Central memory CD4-positive, alpha-beta T cell (primary cell): ENCODE data around the gene TEAD1.
A peak's percentile ranks its signal among the peaks of the same experiment; 100 is the strongest.

Experiments used
- DNase-seq: peaks from one replicate; pipeline ENCODE4 v3.0.0; 2022

Gene TEAD1

DNA sequence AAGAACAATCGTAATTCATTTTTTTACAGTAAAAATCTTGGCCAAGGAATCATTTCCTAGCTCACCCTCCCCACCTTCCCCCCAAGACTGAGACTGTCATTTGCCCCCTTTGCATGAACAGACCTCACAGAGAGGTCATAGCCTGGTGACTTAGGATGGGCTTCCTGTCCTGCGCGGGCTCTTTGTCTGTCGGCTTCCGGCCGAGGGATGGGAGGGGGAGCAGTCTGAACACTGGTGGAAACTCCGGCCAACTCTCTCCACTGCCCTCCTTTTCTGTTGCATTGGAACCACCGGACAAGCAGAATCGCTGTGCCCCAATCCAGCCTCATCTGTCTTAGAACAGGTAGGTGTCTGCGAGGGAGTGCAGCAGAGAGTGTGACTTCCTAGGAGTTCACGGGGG lies 41.7 kb downstream of the TEAD1 start:
- DNase-seq, result no peak

DNA sequence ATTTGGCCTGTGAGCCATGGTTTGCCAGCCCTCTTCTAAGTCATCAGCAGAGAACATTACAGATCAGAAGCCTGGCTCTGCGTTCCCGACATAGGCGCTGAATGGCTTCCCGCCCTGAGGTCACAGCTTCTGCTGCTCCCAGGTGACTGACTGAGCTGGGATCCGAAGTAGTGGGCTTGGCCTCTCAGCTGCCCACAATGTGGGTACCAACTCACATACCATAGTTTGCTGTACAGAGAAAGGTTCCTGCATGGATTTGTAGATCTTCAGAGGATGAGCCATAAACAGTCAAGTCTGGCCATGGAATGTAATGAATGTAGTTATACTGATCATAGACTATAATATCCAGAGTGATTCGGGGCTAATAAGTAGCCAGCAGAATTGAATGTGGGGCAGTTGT lies 42.6 kb downstream of the TEAD1 start:
- no peak for DNase-seq

DNA sequence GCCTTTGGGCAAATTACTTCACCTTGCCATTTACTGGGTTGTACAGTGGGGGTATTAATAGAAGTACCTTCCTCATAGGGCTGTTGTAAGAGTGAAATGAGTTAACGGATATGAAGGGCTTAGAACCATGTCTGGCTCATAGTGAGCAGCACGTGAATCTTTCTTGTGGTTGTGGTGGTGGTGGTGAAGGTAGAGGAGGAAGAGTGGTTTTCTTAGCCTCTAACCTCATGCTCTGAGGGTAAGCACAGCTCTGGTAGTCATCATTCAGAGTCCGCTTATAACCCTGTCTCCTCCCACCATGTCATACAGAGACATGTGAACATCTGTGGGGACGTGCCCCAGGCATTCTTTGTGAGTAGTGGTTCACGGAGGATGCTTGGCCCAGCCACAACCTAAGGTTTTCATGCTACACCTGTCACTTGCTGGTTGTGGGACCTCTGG lies 43.6 kb downstream of the TEAD1 start:
- peak; percentile 78 for DNase-seq

DNA sequence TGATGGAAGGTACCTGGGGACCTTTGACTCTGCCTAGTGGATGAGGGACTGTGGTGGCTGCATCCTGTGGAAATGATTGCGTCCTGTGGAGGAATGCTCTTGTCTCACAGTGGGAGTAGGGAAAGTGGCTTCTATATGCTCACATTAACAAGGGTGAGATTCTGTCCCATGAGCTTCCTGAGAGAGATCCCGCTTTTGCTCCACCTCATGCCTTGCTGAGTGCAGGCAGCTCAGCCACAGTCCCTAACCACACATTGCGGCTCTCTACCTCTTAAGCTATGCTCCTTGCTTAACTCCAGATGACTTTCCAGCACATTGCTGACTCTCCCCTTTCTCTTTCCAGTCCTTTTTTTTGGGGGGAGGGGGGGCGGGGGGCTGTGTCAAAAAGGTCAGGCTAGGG lies 45.0 kb downstream of the TEAD1 start:
- no peak for DNase-seq

DNA sequence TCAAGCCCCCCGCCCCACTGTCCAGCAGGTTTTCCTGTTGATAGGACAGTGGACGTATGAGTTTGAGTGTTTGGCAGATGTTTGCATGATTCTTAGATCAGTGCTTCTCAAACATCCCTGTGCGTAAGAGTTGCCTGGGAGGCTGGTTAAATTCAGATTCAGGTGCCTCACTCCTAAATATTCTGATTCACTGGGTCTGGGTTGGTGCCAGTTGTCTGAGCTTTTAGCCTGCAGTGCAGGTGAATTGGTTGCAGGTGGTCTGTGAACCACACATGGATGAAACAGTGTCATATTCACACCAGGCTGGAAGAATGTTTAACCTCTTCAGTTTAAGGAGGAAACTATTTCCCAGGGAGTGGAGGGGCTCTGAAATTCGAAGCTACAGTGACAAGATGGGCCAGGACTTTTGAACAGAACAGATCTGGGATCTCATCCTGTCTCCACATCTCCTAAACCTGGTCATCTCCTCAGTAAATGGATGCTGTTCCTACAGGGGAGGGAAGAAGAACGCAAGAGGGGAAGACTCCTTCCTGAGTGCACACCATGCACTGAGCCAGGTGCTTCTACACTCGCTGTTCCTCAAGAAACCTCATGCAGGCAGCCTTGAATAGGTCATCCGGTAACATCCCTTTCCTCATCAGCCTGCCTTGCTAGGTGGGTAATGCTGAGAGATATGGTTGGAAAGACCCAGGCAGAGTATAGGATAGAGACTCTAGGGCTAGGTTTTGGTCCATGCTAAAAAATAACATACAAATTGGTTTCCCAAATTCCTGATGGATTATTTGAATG lies 47.8 kb downstream of the TEAD1 start:
- DNase-seq, result no peak

DNA sequence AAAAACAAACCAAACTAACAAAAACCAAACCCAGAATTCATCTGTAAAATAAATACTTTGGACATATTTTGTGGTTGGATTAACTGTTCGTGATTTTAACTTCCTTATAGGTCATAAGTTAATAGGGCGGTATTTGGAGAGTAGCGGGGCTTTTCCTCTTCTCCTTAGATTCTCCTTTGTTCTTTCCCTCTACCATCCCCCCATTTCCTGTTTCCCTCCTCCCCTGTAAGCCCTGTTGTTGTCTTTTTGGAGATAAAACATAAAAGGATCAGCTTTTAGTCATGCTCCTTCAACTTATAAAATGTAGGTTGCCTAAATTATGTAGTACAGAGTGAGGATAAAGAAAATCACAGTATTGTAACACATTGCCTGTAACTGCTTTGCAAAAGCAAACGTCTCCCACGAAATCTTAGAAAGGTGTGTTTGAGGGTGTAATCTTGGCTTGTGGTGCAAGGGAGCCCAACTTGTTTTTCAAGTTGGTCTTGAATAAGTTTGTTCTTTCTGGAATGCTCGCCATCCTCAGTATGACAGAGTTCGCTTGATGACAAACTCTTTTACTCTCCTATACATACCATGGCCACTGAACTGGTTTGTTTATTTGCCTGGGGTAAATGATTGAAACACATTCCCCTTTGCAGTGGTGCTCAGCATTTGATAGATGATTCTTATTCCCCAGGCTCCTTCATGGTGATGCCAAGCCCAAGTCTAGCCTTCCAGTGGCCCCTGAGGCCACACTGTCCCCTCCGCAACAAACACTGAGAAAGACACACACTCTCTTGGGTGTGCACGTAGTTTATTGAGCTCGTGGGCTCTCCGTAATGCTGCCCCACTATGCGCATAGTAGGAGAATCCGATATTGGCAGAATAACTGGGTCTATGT lies 49.4 kb downstream of the TEAD1 start:
- no peak for DNase-seq

DNA sequence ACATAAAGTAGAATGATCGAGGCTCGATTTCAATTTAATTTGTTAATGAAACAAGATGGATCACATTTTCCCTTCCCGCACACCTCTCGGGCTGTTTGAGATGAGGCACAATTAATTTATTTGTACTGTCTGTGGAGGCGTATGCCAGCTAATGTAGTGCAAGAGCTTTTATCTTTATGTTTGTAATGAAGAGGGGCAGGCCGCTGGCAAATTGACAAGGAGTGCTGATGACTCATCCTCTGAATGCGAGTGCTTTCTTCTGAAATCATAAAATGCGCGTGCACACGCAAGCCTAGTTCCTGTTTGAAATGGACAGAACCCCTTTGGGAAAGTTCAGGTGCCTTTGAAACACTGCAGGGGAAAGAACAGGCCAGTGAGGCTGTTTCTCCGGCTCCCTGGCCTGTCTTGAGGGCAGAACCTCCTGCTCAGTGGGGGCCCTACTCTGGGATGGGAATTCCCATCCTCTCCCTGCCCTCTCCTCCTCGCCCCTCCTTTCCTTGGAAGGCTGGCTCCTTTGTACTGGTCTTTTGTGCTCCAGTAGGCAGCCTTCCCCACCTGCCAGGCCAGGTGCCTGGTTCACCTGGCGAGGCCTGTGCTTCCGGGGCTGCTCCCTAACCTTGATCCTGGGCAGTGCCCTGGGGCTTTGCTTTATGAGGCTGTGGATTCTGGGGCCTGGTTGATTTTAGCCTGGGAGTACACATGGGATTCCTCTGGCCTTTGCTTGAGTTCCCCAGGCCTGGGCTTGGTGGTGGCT lies 50.3 kb downstream of the TEAD1 start:
- no peak for DNase-seq

DNA sequence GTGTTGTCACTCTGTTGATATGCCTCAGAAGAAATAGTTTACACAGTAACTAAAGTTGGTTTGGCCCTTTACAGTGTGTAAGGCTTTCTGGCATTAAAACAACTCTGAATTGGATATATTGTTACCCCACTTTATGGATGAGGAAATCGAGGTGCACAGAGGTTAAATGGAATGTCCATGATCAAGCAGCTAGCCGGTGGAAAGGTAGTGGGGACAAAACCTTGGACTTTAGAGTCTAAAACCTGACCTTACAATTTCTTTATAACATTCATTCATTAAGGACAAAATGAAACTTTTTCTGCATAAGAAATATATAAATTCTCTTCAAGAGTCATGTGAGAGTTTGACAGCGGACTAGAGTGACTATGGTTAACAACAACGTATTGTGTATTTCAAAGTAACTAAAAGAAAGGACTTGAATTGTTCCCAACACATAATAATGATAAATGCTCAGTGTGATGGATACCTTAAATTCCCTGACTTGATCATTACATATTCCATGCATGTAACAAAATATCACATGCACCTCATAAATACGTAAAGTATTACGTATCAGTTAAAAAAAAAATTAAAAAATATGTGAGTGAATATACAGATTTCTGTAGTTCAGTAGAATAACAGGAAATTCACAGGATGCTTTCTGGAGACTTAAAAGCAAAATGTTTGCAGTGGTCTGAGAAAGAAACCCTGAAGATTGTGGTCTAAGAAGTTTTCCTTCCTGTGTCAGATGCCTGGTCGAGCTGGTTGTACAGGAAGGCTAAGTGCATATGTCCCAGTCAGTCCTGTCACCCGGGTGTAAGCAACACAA lies 51.0 kb downstream of the TEAD1 start:
- no peak for DNase-seq

DNA sequence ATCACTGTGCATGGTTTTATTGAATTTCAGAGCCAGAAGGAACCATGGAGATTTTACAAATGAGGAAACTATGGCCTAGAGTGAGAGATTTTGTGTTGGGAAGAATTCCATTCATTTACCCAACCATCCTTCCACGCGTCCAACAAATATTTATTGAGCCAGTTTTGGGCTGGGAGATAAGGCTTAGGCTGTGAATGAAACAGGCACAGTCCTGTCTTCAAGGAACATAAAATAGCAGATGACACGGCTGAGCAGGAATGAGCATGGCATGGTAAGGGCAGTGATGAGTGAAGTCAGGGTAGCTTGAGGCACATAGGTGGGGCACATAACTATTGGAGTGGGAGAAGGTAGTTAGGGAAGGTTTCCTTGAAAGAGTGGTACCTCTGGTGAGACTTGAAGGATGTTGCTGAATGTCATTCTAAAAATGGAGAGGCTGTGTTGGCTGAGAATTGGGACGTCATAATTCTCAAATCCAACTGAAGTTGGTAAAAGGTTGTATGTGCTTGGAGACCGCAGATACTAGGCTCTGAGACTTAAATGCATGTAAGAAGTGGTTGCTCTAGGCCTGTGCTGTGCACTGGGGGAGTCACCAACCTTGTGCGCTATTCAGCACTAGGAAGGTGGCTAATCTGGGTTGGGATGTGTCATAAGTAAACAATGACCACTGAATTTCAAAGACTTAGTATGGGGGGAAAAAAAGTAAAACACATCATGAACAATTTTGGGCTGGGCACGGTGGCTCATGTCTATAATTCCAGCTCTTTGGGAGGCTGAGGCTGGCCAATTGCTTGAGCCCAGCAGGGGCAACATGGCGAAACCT lies 51.9 kb downstream of the TEAD1 start:
- no peak for DNase-seq

DNA sequence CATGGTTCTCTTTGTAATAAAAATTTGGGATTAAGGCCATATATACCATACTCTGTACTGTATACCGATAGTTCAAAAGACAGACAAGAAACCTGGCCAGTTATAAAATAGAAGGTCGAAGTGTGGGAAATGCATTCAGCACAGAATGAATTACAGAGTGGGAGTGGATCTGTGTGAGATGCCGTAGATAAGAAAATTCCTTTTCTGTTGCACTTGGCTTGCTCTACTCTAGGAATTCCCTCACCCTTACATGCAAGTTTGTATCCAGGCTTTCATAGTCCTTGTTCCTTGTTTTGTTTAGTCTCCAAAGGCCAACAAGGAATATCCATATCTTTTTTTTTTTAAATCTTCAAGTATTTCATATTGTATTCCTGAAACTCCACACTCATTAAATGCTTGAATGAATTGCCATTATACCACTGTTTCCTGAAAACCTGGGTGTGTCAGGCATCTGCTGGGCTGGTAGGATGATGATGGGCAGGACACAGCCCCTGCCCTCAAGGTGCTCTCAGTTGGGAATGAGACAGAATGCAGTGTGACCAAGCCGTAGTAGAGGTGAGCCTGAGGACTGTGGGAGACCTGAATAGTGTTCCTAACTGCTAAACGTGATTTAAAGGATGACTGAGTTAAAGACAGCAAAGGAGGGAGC lies 53.5 kb downstream of the TEAD1 start:
- DNase-seq, result no peak

DNA sequence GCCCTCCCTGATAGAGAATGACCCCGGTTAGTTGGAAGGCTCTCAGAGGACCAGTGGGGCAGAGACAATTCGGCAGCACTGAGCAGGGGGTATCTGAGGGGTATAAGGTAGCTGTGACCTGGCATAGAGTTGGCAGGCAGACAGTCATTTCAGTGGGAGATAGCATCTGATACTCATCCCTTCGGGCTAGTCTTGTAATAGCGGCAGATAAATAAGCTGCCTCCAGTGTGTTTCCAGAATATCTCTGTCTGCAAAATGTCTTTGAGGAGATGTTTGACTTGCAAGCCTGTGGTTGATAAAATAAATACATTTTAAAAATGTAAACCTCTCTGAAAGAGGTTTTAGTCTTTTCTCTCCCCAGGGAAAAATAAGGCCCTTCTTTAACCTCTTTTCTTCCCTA lies 54.2 kb downstream of the TEAD1 start:
- DNase-seq, result no peak

DNA sequence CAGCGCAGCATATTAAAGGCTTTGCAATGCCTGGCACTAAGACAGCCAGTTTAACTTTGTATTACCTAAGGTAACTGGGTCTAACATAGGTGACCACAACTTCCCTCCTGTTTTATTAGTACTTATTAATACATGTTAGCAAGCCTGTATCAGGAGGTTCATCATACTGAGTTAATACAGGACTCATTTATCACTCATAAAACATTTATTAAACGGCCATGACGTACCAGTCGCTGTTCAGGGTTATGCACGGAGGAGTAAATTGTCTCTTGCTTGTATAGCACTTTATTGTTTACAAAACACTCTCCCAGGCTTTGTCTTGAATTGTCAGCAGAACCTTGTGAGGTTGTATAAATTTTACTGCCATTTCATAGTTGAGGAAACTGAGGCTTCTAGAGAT lies 55.7 kb downstream of the TEAD1 start:
- DNase-seq, result no peak

DNA sequence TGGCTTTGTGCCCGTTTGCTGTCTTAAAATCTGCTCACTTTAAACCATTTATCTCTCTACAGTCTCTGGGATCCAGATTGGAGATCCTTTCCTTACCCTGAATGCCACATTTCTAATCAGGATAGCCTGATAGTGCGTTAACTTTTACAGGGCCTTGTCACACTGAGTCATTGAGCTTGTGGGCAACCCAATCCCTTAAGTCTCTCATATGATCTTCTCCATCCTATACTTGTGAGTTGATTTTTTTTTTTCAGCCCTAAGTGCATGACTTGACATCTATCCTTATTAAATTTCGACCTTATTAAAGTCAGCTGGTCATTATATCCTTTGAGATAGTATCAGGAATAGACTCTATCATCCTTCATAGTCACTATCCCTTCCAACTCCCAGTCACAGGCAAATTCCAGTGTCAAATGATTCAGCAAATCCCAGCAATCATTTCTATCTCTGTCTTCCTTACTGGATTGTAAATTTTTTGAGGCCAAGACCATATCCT lies 57.7 kb downstream of the TEAD1 start:
- DNase-seq, result no peak

DNA sequence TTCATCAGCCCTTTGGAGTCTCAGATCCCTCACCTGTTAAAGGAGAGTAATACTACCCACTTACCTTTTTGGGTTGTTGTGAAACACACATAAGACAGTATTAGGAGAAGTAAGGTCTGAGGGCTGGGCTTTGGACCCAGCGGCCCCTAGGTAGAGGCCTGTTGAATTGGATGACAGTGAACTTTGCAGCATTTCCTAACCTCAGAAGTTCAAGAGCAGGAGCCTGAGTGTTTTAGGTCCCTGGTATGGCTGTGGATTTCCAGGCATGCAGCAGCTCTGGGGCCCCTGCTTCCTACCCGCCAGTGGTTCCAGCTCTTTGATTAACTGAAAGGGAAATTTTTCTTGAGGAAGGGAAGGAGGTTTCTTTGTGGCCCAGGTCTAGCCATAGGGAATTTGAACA lies 58.9 kb downstream of the TEAD1 start:
- no peak for DNase-seq

DNA sequence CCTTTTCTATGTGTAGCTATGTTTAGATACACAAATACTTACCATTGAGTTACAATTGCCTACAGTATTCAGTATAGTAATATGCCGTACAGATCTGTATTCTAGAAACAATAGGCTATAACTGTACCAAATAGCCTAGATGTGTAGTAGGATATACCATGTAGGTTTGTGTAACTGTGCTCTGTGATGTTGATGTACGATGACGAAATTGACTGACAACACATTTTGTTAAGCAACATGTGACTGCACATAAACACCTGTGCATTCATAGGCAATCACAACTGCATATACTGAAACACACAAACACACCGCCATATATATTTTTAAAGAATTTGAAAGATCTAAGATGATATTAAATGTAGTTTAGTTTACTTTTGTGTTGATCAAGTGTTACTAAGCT lies 60.4 kb downstream of the TEAD1 start:
- DNase-seq, result no peak

DNA sequence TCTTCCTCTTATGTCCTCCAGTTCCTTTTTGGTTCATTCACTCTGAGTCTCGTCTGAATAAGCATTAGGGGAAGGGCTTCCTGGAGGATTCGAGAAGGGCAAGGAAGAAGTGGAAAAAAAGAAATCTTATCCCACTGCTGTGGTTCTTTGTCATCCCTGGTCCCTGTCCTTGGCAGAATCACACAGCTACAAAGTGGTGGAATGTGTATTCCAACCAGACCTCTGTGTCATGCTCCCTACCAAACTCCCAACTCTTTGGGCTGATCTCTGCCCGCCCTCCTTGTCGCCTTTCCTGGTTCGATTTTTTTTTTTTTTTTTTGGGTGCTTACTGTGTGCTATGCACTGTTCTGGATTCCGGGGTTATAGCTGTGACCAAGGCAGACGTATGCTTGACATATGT lies 61.0 kb downstream of the TEAD1 start:
- DNase-seq, result no peak

DNA sequence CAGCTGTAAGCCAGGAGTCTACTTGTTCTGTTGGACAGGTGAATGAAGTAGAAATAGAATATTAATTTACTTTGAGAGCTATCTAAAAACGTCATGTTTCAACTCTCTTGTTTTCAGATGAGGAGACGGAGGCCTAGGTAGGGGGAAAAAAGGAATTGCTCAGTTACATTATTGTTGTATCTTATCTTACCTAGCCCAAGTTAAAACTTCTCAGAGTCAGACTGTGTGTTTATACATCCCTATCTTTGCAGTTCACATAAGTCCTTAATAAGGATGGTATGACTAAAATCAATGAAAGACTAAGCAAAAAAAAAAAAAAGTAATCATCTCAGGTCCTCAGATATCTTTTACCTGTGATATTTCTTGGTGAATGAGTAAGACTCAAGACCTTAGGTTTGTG lies 62.8 kb downstream of the TEAD1 start:
- no peak for DNase-seq

DNA sequence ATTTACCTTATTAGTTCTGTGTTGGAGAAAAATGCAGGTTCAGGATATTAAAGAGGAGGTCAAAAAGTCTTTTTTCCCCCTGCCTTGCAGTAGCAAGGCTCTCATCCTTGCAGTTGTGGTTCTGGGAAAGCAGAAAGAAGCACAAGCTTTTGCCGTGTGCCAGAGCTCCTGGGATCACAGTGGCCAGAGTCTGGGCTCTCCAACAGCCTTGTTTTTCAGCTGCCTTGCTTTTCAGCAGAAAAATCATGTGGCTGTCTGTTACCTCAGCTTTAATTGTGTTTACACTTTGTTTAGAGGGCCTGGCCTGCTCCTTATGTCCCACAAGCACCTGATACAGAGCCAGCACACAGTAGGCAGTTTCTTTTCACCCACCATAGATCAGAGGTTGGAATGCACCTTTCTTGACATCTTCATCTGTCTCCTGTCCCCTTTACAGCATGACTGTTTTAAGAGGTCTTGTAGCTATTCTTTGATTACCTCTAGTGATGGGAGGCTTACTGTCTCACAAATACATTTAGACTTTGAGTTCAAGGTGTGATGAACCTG lies 67.5 kb downstream of the TEAD1 start:
- DNase-seq, result no peak

DNA sequence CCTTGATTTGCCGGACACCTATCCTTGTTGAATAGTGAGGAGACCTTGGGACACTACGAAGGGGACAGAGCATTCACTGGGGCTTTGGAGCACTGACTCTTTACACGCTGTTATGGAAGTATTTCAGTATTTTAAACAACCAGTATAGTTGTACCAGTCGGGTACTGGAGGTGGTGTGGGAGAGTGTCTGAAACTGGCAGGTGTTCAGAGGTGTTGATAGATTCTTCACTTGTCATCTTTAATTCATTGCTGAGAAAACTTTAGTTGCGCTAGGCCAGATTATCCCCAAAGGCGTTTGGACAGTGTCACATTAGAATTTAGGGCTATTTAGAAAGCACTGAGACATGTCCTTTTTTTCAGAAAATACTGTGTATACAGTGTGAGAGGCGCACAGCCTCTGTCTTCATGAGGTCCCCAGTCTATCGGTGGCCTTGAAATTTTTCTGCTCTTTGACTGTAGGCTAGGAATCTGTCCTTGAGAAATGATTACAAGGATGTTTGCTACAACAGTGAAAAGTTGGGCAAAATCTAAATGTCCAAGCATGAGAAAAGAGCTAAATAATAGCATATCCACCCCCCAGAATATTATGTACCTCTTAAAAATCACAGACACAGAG lies 69.7 kb downstream of the TEAD1 start:
- no peak for DNase-seq
